ENCODE data around the gene PALM.
"Not testable (repeated sequence)": the region's sequence is repeated elsewhere in the genome, so short reads cannot be mapped to it uniquely, and the experiment has no call there.

The PALM gene

GRCh38 chr19:709196-709964 is 645 bp downstream of the PALM start:
- no peak for DNase-seq

- no peak for DNase-seq
Measured at GRCh38 chr19:709965-710571, 1.3 kb downstream of the PALM start.

- no peak for DNase-seq
Measured at GRCh38 chr19:710767-711166, 2.0 kb downstream of the PALM start.

- no peak for DNase-seq
Measured at GRCh38 chr19:711254-711653, 2.5 kb downstream of the PALM start.

GRCh38 chr19:715347-715746 is 6.6 kb downstream of the PALM start:
- no peak for DNase-seq

GRCh38 chr19:718251-718951 is 9.7 kb downstream of the PALM start:
- DNase-seq: no peak

- DNase-seq: no peak
Measured at GRCh38 chr19:718991-719512, 10.3 kb downstream of the PALM start.

- no peak for DNase-seq
Measured at GRCh38 chr19:719636-720344, 11.1 kb downstream of the PALM start.

GRCh38 chr19:720345-721160 is 11.8 kb downstream of the PALM start:
- DNase-seq: no peak

- DNase-seq: no peak
Measured at GRCh38 chr19:722553-723101, 13.9 kb downstream of the PALM start.

GRCh38 chr19:723247-723646 is 14.5 kb downstream of the PALM start:
- DNase-seq: no peak

- DNase-seq: no peak
Measured at GRCh38 chr19:723714-724113, 15.0 kb downstream of the PALM start.

- no peak for DNase-seq
Measured at GRCh38 chr19:725461-726089, 16.8 kb downstream of the PALM start.

- no peak for DNase-seq
Measured at GRCh38 chr19:726993-727956, 18.5 kb downstream of the PALM start.

GRCh38 chr19:728011-728410 is 19.3 kb downstream of the PALM start:
- no peak for DNase-seq

- DNase-seq: not testable (repeated sequence)
Measured at GRCh38 chr19:729564-729963, 20.8 kb downstream of the PALM start.

GRCh38 chr19:729965-730668 is 21.4 kb downstream of the PALM start:
- DNase-seq: no peak

- DNase-seq: no peak
Measured at GRCh38 chr19:731000-731399, 22.3 kb downstream of the PALM start.
